K562 (cell line): ENCODE data around the gene TICRR.

Source experiments
- CHD2 ChIP-seq: IDR thresholded peaks from 2 replicates; pipeline ENCODE4 v1.6.1; 2011; ENCODE audit warnings: low read depth, low read length
- CTCF ChIP-seq, 3 experiments: IDR thresholded peaks in 2 of 3; conservative IDR thresholded peaks in 1 of 3; 2 replicates each; pipeline ENCODE4 v1.5.1; 2011 to 2012; ENCODE audit warnings: low read length in 3 of 3, mild to moderate bottlenecking in 3 of 3, control low read depth in 2 of 3, improper control_type of control experiment in 1 of 3, inconsistent platforms in 1 of 3, low read depth in 1 of 3, mixed read lengths in 1 of 3, moderate library complexity in 1 of 3; ENCODE audit not compliant: insufficient read depth in 2 of 3
- PATZ1 ChIP-seq: fragments of 250-450 bp; sonication (Bioruptor Pico); IDR thresholded peaks from 2 replicates; pipeline ENCODE4 v1.5.0; 2020; ENCODE audit warnings: mild to moderate bottlenecking, borderline replicate concordance
- PKNOX1 ChIP-seq: fragments of 450-650 bp; IDR thresholded peaks from 2 replicates; pipeline ENCODE4 v1.6.1; 2016
- ZFP1 ChIP-seq: fragments of 450-650 bp; formaldehyde crosslinking; IDR thresholded peaks from 2 replicates; pipeline ENCODE4 v1.4.0; 2020; ENCODE audit warnings: mild to moderate bottlenecking, mixed read lengths
- ZKSCAN1 ChIP-seq: fragments of 150-350 bp; IDR thresholded peaks from 2 replicates; pipeline ENCODE4 v1.6.1; 2016; ENCODE audit warnings: low read depth, low read length
- ZNF274 ChIP-seq: IDR thresholded peaks from 2 replicates; pipeline ENCODE4 v1.6.1; 2011; ENCODE audit warnings: low read depth, mild to moderate bottlenecking, low read length, moderate library complexity, borderline replicate concordance

- TF ChIP-seq CTCF (IDR thresholded peaks at IDR 0.05 in 2 of 3, conservative IDR thresholded peaks at IDR 0.05 in 1 of 3; ENCODE audit: insufficient read depth in 2 of 3, low read depth in 1 of 3, low read length in 3 of 3) = no peak
- no peak for TF ChIP-seq ZFP1
- TF ChIP-seq CHD2 = no peak
- no peak for TF ChIP-seq PATZ1 (CRISPR knock-in tag)
- no peak for TF ChIP-seq ZNF274
- no peak for TF ChIP-seq ZKSCAN1
- TF ChIP-seq PKNOX1 = no peak
Observed at GRCh38 chr15:89577776-89578115, 2.5 kb downstream of the TICRR start.
